ENCODE data around the gene KRTAP12-4.
"Not testable (repeated sequence)": the region's sequence is repeated elsewhere in the genome, so short reads cannot be mapped to it uniquely, and the experiment has no call there.

Gene KRTAP12-4

DNA sequence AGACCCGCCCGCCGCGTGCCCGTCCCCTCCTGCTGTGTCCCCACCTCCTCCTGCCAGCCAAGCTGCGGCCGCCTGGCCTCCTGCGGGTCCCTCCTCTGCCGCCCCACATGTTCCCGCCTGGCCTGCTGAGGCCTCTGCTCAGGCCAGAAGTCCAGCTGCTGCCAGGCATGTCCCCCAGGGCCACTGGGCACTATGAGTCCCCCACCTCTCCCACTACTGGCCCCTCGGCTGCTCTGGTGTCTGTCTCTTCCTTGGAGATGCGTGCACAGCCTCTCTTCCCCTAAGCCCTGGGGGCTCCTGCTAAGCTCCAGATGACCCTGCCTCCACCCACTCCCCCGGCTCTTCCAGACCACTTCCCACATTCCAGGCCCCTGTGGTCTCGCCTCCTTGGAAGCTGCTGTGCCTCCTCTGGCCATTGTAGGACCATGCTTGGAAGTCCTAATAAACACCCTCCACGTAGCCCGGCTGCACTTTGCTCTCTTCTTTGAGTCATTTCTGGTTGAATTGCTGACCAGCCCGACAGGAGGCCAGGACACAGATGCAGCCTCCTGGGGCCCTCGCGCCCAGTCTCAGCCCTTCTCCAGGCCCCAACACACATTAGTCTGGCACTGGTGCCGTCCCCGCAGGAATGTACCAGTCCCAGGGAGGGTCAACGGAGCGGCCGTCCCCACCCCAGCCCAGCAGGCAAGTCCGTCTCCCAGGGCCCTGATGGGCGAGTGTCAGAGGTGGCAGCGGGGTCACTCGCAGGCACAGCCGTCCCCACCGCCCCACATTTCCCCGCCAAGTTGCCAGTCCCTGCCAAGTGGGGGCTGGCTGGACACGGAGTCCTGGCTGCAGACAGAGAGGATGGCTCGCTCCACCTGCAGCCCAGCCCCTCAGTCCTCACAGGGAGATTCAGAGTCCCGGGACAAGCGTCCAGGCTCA lies 43.6 kb upstream of the KRTAP12-4 start:
- Histone ChIP-seq H3K27ac (ENCODE audit: low read depth, low read length) (no peak overlapping the region), H3K27me3 (ENCODE audit: control insufficient read depth in 1 of 2, insufficient read depth in 2 of 2, low read length in 2 of 2) (peaks cover 13 to 45% of the 10 kb centered on the region in 2 donors), H3K9ac (ENCODE audit: low read depth in 1 of 2, low read length in 2 of 2) (no peak overlapping the region)

DNA sequence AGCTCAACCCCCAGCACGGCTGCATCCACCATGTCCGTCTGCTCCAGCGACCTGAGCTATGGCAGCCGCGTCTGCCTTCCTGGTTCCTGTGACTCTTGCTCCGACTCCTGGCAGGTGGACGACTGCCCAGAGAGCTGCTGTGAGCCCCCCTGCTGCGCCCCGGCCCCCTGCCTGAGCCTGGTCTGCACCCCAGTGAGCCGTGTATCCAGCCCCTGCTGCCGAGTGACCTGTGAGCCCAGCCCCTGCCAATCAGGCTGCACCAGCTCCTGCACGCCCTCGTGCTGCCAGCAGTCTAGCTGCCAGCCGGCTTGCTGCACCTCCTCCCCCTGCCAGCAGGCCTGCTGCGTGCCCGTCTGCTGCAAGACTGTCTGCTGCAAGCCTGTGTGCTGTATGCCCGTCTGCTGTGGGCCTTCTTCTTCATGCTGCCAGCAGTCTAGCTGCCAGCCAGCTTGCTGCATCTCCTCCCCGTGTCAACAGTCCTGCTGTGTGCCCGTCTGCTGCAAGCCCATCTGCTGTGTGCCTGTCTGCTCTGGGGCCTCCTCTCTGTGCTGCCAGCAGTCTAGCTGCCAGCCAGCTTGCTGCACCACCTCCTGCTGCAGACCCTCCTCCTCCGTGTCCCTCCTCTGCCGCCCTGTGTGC lies 42.8 kb upstream of the KRTAP12-4 start, which contains the start of gene KRTAP10-12:
Gene KRTAP10-12 (plus strand): TSS at position 1 of the 639 bp plus-strand sequence. CDS start 30 bp downstream, at position 31.
- not testable (repeated sequence) for H3K9me3 ChIP-seq (ENCODE audit: control insufficient read depth in 1 of 2, low read length in 2 of 2); H3K4me1 ChIP-seq (ENCODE audit: control insufficient read depth in 1 of 2, insufficient read depth in 2 of 2, low read length in 2 of 2); H3K36me3 ChIP-seq (ENCODE audit: control insufficient read depth in 1 of 2, insufficient read depth in 2 of 2, low read length in 2 of 2); H3K9ac ChIP-seq (ENCODE audit: low read depth in 1 of 2, low read length in 2 of 2); H3K4me3 ChIP-seq (ENCODE audit: low read depth in 1 of 2, low read length in 2 of 2); H3K27ac ChIP-seq (ENCODE audit: low read depth, low read length)
- H3K27me3 ChIP-seq (ENCODE audit: control insufficient read depth in 1 of 2, insufficient read depth in 2 of 2, low read length in 2 of 2) = peaks cover 13 to 38% of the 10 kb centered on the region in 2 donors

More for the DNA sequence above, 43.6 kb upstream of the KRTAP12-4 start:
- Histone ChIP-seq H3K9me3 (ENCODE audit: control insufficient read depth in 1 of 2, low read length in 2 of 2) (peaks cover under 1% of the 10 kb centered on the region in 2 donors), H3K4me3 (ENCODE audit: low read depth in 1 of 2, low read length in 2 of 2) (no peak overlapping the region), H3K36me3 (ENCODE audit: control insufficient read depth in 1 of 2, insufficient read depth in 2 of 2, low read length in 2 of 2) (no peaks in the 10 kb centered on the region), H3K4me1 (ENCODE audit: control insufficient read depth in 1 of 2, insufficient read depth in 2 of 2, low read length in 2 of 2) (no peaks in the 10 kb centered on the region)

DNA sequence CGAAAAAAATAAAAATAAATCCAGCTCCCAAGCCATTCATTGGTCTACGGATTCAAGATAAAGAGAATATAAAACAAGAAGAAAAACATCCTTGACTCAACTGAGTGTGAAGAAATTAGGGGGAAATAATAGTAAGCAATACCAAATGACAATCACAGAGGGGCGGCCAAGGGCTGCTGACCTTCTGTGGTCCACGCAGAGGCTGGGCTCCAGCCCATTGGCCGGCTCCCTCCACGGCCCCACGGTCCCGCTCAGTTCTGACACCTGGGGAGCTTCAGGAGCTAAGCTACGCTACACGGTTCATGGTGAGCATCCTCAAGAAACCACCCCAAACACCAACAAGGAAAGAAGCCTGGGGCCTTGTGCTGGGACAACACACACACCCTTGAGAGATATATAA lies 42.1 kb upstream of the KRTAP12-4 start:
- Histone ChIP-seq H3K9ac (ENCODE audit: low read depth in 1 of 2, low read length in 2 of 2) (no peak overlapping the region), H3K36me3 (ENCODE audit: control insufficient read depth in 1 of 2, insufficient read depth in 2 of 2, low read length in 2 of 2) (no peaks in the 10 kb centered on the region), H3K4me3 (ENCODE audit: low read depth in 1 of 2, low read length in 2 of 2) (no peak overlapping the region), H3K9me3 (ENCODE audit: control insufficient read depth in 1 of 2, low read length in 2 of 2) (peaks cover 5 to 7% of the 10 kb centered on the region in 2 donors), H3K27ac (ENCODE audit: low read depth, low read length) (no peak overlapping the region), H3K27me3 (ENCODE audit: control insufficient read depth in 1 of 2, insufficient read depth in 2 of 2, low read length in 2 of 2) (peaks cover 13 to 31% of the 10 kb centered on the region in 2 donors), H3K4me1 (ENCODE audit: control insufficient read depth in 1 of 2, insufficient read depth in 2 of 2, low read length in 2 of 2) (no peaks in the 10 kb centered on the region)

DNA sequence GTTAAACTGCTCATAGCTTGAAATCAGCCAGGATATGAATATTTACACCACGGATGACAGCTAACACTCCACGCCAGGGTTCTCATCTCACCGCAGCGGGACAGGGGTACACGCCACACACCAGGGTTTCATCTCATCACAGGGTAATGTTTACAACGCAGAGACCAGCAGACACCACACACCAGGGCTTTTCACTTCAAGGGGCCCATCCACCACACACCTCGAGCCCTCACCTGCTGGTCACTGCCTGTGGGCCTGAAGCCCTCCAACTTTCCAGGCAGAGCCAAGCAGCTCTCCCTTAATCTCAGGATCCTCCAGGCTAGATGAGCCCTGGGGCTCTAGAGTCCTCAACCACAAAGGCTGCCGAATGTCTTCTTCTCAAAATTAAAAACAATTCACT lies 41.2 kb upstream of the KRTAP12-4 start:
- Histone ChIP-seq H3K27me3 (ENCODE audit: control insufficient read depth in 1 of 2, insufficient read depth in 2 of 2, low read length in 2 of 2) (peaks cover 11 to 26% of the 10 kb centered on the region in 2 donors), H3K4me1 (ENCODE audit: control insufficient read depth in 1 of 2, insufficient read depth in 2 of 2, low read length in 2 of 2) (no peaks in the 10 kb centered on the region), H3K9me3 (ENCODE audit: control insufficient read depth in 1 of 2, low read length in 2 of 2) (peaks cover 5 to 7% of the 10 kb centered on the region in 2 donors), H3K9ac (ENCODE audit: low read depth in 1 of 2, low read length in 2 of 2) (no peak overlapping the region), H3K27ac (ENCODE audit: low read depth, low read length) (no peak overlapping the region), H3K36me3 (ENCODE audit: control insufficient read depth in 1 of 2, insufficient read depth in 2 of 2, low read length in 2 of 2) (no peaks in the 10 kb centered on the region), H3K4me3 (ENCODE audit: low read depth in 1 of 2, low read length in 2 of 2) (no peak overlapping the region)

DNA sequence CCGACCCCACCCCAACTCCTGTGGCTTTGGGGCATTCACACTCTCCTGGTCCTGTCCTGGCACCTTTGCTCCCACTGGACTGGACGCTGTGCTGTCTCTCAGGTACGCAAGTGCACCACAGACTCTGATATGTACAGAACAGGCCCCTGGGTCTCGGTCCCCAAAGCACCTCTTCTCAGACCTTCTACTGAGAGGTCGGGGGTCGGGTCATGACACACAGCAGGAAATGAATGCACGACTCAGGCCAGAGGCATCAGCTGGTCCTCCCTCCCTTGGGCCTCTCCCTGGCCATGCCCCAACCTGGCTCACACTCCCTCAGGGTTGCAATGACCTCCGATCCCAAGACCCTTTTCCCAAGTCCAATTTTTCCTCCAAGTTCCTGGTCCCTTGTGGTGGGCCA lies 40.7 kb upstream of the KRTAP12-4 start:
- H3K9me3 ChIP-seq (ENCODE audit: control insufficient read depth in 1 of 2, low read length in 2 of 2) = peaks cover 5 to 7% of the 10 kb centered on the region in 2 donors
- no peaks in the 10 kb centered on the region for H3K36me3 ChIP-seq (ENCODE audit: control insufficient read depth in 1 of 2, insufficient read depth in 2 of 2, low read length in 2 of 2)
- H3K4me3 ChIP-seq (ENCODE audit: low read depth in 1 of 2, low read length in 2 of 2) = no peak overlapping the region
- H3K27ac ChIP-seq (ENCODE audit: low read depth, low read length) = no peak overlapping the region
- H3K9ac ChIP-seq (ENCODE audit: low read depth in 1 of 2, low read length in 2 of 2) = no peak overlapping the region
- H3K27me3 ChIP-seq (ENCODE audit: control insufficient read depth in 1 of 2, insufficient read depth in 2 of 2, low read length in 2 of 2) = peaks cover 8 to 22% of the 10 kb centered on the region in 2 donors
- no peaks in the 10 kb centered on the region for H3K4me1 ChIP-seq (ENCODE audit: control insufficient read depth in 1 of 2, insufficient read depth in 2 of 2, low read length in 2 of 2)

DNA sequence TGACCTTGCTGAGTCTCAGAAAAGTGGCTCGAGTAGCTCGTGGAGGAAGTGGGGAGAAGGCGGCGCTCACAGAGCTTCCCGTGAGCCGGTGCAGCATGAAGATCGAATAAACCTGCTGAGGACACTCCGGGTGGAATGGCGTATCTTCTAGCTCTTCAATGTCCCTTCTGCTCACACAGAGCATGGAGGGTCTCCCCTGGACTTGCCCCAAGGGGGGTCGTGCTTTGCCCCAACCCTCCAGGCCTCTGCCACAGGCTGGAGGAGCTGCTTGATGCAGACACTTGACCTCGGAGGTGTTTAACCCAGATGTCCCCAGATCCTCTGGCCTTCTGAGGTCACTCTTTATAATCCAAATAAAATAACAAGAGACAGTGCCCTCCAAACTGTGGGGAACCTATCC lies 40.3 kb upstream of the KRTAP12-4 start:
- Histone ChIP-seq H3K27me3 (ENCODE audit: control insufficient read depth in 1 of 2, insufficient read depth in 2 of 2, low read length in 2 of 2) (peaks cover 4 to 22% of the 10 kb centered on the region in 2 donors), H3K27ac (ENCODE audit: low read depth, low read length) (no peak overlapping the region)

DNA sequence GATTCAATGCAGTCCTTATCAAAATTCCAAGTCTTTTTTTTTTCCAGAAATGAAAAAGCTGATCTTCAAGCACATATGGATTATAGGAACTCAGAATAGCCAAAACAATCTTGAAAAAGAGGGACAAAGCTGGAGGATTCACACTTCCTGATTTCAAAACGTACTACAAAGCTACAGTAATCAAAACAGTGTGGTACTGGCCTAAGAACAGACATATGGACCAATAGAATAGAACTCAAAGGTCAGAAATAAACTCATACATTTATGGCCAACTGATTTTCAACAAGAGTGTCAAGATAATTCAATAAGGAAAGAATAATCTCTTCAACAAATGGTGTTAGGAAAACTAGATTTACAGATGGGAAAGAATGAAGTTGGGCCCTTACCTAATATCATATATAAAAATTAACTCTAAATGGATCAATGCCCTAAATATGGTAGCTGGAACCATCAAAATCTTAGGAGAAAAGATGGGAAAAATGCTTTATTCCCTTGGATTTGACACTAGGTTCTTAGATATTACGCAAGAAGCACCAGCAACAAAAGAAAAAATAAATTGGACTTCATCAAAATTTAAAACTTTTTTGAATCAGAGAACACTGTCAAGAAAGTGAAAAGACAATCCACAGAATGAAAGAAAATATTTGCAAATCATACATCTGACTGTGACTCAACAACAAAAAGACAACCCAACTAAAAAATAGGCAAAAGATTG lies 38.5 kb upstream of the KRTAP12-4 start:
- H3K27ac ChIP-seq (ENCODE audit: low read depth, low read length) = no peak overlapping the region
- H3K4me1 ChIP-seq (ENCODE audit: control insufficient read depth in 1 of 2, insufficient read depth in 2 of 2, low read length in 2 of 2) = no peaks in the 10 kb centered on the region
- peaks cover 4 to 15% of the 10 kb centered on the region in 2 donors for H3K27me3 ChIP-seq (ENCODE audit: control insufficient read depth in 1 of 2, insufficient read depth in 2 of 2, low read length in 2 of 2)
- H3K9ac ChIP-seq (ENCODE audit: low read depth in 1 of 2, low read length in 2 of 2) = no peak overlapping the region
- H3K4me3 ChIP-seq (ENCODE audit: low read depth in 1 of 2, low read length in 2 of 2) = no peak overlapping the region
- peaks cover 5 to 7% of the 10 kb centered on the region in 2 donors for H3K9me3 ChIP-seq (ENCODE audit: control insufficient read depth in 1 of 2, low read length in 2 of 2)
- no peaks in the 10 kb centered on the region for H3K36me3 ChIP-seq (ENCODE audit: control insufficient read depth in 1 of 2, insufficient read depth in 2 of 2, low read length in 2 of 2)

More for the DNA sequence above, 40.3 kb upstream of the KRTAP12-4 start:
- H3K9ac ChIP-seq (ENCODE audit: low read depth in 1 of 2, low read length in 2 of 2) = no peak overlapping the region
- H3K4me3 ChIP-seq (ENCODE audit: low read depth in 1 of 2, low read length in 2 of 2) = no peak overlapping the region
- peaks cover 5 to 7% of the 10 kb centered on the region in 2 donors for H3K9me3 ChIP-seq (ENCODE audit: control insufficient read depth in 1 of 2, low read length in 2 of 2)
- no peaks in the 10 kb centered on the region for H3K4me1 ChIP-seq (ENCODE audit: control insufficient read depth in 1 of 2, insufficient read depth in 2 of 2, low read length in 2 of 2)
- H3K36me3 ChIP-seq (ENCODE audit: control insufficient read depth in 1 of 2, insufficient read depth in 2 of 2, low read length in 2 of 2) = no peaks in the 10 kb centered on the region

DNA sequence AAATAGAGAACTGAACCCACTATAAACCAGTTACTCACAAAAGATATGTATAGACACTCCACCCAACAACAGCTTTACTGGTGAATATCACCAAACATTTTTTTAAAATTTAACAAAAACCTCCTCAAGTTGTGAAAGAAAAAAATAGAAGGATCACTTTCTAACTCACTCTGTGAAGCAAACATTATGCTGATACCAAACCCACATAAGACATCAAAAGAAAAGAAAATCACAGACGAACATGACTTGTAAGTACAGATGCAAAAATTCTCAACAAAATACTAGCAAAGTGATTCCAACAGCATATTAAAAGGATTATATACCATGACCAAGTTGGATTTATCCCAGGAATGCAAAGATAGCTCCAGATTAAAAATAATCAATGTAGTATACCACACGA lies 37.2 kb upstream of the KRTAP12-4 start:
- H3K9me3 ChIP-seq (ENCODE audit: control insufficient read depth in 1 of 2, low read length in 2 of 2) = peaks cover 5 to 7% of the 10 kb centered on the region in 2 donors
- no peak overlapping the region for H3K4me3 ChIP-seq (ENCODE audit: low read depth in 1 of 2, low read length in 2 of 2)
- H3K27me3 ChIP-seq (ENCODE audit: control insufficient read depth in 1 of 2, insufficient read depth in 2 of 2, low read length in 2 of 2) = peaks cover 14 to 16% of the 10 kb centered on the region in 2 donors
- H3K36me3 ChIP-seq (ENCODE audit: control insufficient read depth in 1 of 2, insufficient read depth in 2 of 2, low read length in 2 of 2) = no peaks in the 10 kb centered on the region
- no peak overlapping the region for H3K27ac ChIP-seq (ENCODE audit: low read depth, low read length)
- H3K4me1 ChIP-seq (ENCODE audit: control insufficient read depth in 1 of 2, insufficient read depth in 2 of 2, low read length in 2 of 2) = no peaks in the 10 kb centered on the region
- H3K9ac ChIP-seq (ENCODE audit: low read depth in 1 of 2, low read length in 2 of 2) = no peak overlapping the region

DNA sequence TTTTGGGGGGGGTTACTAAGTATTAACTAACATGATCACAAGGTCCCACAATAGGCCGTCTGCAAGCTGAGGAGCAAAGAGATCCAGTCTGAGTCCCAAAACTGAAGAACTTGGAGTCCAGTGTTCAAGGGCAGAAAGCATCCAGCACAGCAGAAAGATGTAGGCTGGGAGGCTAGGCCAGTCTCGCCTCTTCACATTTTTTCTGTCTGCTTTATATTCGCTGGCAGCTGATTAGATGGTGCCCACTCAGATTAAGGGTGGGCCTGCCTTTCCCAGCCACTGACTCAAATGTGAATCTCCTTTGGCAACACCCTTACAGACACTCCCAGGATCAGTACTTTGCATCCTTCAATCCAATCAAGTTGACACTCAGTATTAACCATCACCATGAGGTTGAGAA lies 35.3 kb upstream of the KRTAP12-4 start:
- H3K9me3 ChIP-seq (ENCODE audit: control insufficient read depth in 1 of 2, low read length in 2 of 2); H3K27ac ChIP-seq (ENCODE audit: low read depth, low read length); H3K4me1 ChIP-seq (ENCODE audit: control insufficient read depth in 1 of 2, insufficient read depth in 2 of 2, low read length in 2 of 2); H3K36me3 ChIP-seq (ENCODE audit: control insufficient read depth in 1 of 2, insufficient read depth in 2 of 2, low read length in 2 of 2); H3K9ac ChIP-seq (ENCODE audit: low read depth in 1 of 2, low read length in 2 of 2); H3K4me3 ChIP-seq (ENCODE audit: low read depth in 1 of 2, low read length in 2 of 2): not testable (repeated sequence)
- H3K27me3 ChIP-seq (ENCODE audit: control insufficient read depth in 1 of 2, insufficient read depth in 2 of 2, low read length in 2 of 2) = peaks cover 8 to 18% of the 10 kb centered on the region in 2 donors
